DMS79 (cell line): ENCODE results near the gene FHIP1A.

Experiments
- DNase-seq: peaks from one replicate; lab custom pipeline; 2025; lab: John Stamatoyannopoulos, UW

The FHIP1A gene

GRCh38 chr4:151458148-151458547 lies 49.2 kb downstream of the FHIP1A start:
- no peak for DNase-seq
